Liver (tissue), 9 donors: ENCODE results near the gene HMX1. TPM values are rescaled to one million over a fixed set of nuclear protein-coding genes. Genes with fewer than 3 reads are reported as not detected.

Source experiments
- DNase-seq: peaks from one replicate; pipeline ENCODE4 v3.0.0-alpha.2; 2017; ENCODE audit warnings: low spot score
- H3K27ac ChIP-seq, 2 donors: one replicate each; pipeline ENCODE4 v1.7.0; 2013; ENCODE audit warnings: inconsistent platforms in 2 of 2, low read length in 2 of 2, control low read depth in 1 of 2, low read depth in 1 of 2, mild to moderate bottlenecking in 1 of 2
- H3K27me3 ChIP-seq, 4 donors: one replicate each; pipeline versions ENCODE4 v1.6.1 to v1.7.0; 2013; ENCODE audit warnings: low read length in 3 of 4, inconsistent platforms in 1 of 4, mild to moderate bottlenecking in 1 of 4, moderate library complexity in 1 of 4; ENCODE audit not compliant: control insufficient read depth in 4 of 4, insufficient read depth in 4 of 4
- H3K36me3 ChIP-seq, 4 donors: one replicate each; pipeline versions ENCODE4 v1.6.1 to v1.7.0; 2013; ENCODE audit warnings: low read length in 3 of 4, mild to moderate bottlenecking in 3 of 4, low read depth in 1 of 4, moderate library complexity in 1 of 4; ENCODE audit not compliant: control insufficient read depth in 4 of 4, insufficient read depth in 3 of 4
- H3K4me1 ChIP-seq, 4 donors: one replicate each; pipeline versions ENCODE4 v1.6.1 to v1.7.0; 2013; ENCODE audit warnings: low read length in 3 of 4, mild to moderate bottlenecking in 3 of 4, moderate library complexity in 1 of 4; ENCODE audit not compliant: control insufficient read depth in 4 of 4, insufficient read depth in 4 of 4
- H3K4me3 ChIP-seq, 3 donors: one replicate each; pipeline versions ENCODE4 v1.6.1 to v1.7.0; 2013; ENCODE audit warnings: low read length in 3 of 3, control low read depth in 1 of 3, low read depth in 1 of 3, mild to moderate bottlenecking in 1 of 3
- H3K9ac ChIP-seq, 2 donors: one replicate each; pipeline ENCODE4 v1.7.0; 2013; ENCODE audit warnings: low read length in 2 of 2, mild to moderate bottlenecking in 2 of 2, moderate library complexity in 2 of 2, control low read depth in 1 of 2, low read depth in 1 of 2
- H3K9me3 ChIP-seq, 4 donors: one replicate each; pipeline versions ENCODE4 v1.6.1 to v1.7.0; 2013; ENCODE audit warnings: low read length in 3 of 4; ENCODE audit not compliant: control insufficient read depth in 4 of 4
- ATF3 ChIP-seq: IDR thresholded peaks from 2 replicates; pipeline ENCODE4 v1.6.1; 2016; ENCODE audit warnings: antibody characterized with exemption
- EGR1 ChIP-seq, 2 donors: IDR thresholded peaks; 2 replicates each; pipeline ENCODE4 v1.6.1; 2016 to 2018; ENCODE audit warnings: antibody characterized with exemption in 2 of 2, low read depth in 2 of 2
- FOXA1 ChIP-seq: IDR thresholded peaks from 2 replicates; pipeline ENCODE4 v1.6.1; 2016; ENCODE audit warnings: antibody characterized with exemption
- GABPA ChIP-seq, 2 donors: IDR thresholded peaks in 1 of 2; conservative IDR thresholded peaks in 1 of 2; 2 replicates each; pipeline ENCODE4 v1.6.1; 2016; ENCODE audit warnings: antibody characterized with exemption in 2 of 2, mild to moderate bottlenecking in 1 of 2, moderate library complexity in 1 of 2
- HNF4A ChIP-seq, 2 donors: conservative IDR thresholded peaks; 2 replicates each; pipeline ENCODE4 v1.6.1; 2016; ENCODE audit warnings: antibody characterized with exemption in 2 of 2, mild to moderate bottlenecking in 2 of 2
- JUND ChIP-seq, 2 donors: IDR thresholded peaks; 2 replicates each; pipeline ENCODE4 v1.6.1; 2016; ENCODE audit warnings: antibody characterized with exemption in 2 of 2
- RAD21 ChIP-seq, 2 donors: IDR thresholded peaks; 2 replicates each; pipeline ENCODE4 v1.6.1; 2016; ENCODE audit warnings: antibody characterized with exemption in 2 of 2, mild to moderate bottlenecking in 2 of 2
- RXRA ChIP-seq, 2 donors: IDR thresholded peaks; 2 replicates each; pipeline ENCODE4 v1.6.1; 2017 to 2018; ENCODE audit warnings: antibody characterized with exemption in 2 of 2, mild to moderate bottlenecking in 1 of 2
- TAF1 ChIP-seq: conservative IDR thresholded peaks from 2 replicates; pipeline ENCODE4 v1.6.1; 2016; ENCODE audit warnings: antibody characterized with exemption, mild to moderate bottlenecking
- WGBS: extraction: QIAGEN DNeasy Blood & Tissue Kit; methylation state at CpG from one replicate; pipeline ENCODE4 v1.1.7; 2013; 5-methylcytosine and 5-hydroxymethylcytosine counted together
- polyA plus RNA-seq, 2 donors: library from polyadenylated mRNA; stranded (reverse) in 1 of 2; unstranded in 1 of 2; fragments of 200-250 nt in 1 of 2; fragments of >200 nt in 1 of 2; fragmentation: Nextera tagmentation in 1 of 2; extraction: Ambion mirVana in 1 of 2; gene quantifications; one replicate each; pipeline versions ENCODE4 v1.2.1 to v1.2.3, GENCODE V29; 2013 to 2015
- total RNA-seq, 2 donors: library from RNA; depleted of rRNA; stranded (reverse); fragments of >200 nt; gene quantifications; one replicate each; pipeline ENCODE4 v1.2.3, GENCODE V29; 2014
- TF ChIP-seq, protein P1 (sequence below): fragments of 150-350 bp; IDR thresholded peaks from 2 replicates; pipeline ENCODE4 v1.5.1; 2017; ENCODE audit warnings: improper control_type of control experiment, low read depth, low read length; ENCODE audit not compliant: missing input control
- TF ChIP-seq, protein P2 (sequence below): IDR thresholded peaks from 2 replicates; pipeline ENCODE4 v1.6.1; 2016; ENCODE audit warnings: antibody characterized with exemption
- TF ChIP-seq, protein P3 (sequence below): IDR thresholded peaks from 2 replicates; pipeline ENCODE4 v1.6.1; 2016; ENCODE audit warnings: antibody characterized with exemption
- TF ChIP-seq, protein P4 (sequence below): IDR thresholded peaks from 2 replicates; pipeline ENCODE4 v1.6.1; 2016; ENCODE audit warnings: antibody characterized with exemption, mild to moderate bottlenecking
- donor health status: healthy.
- donor health status: healthy.
- donor health status: healthy.
- donor health status: healthy.
- donor health status: healthy.

HMX1 gene
- total and polyA plus RNA-seq, 4 donors, result not detected

GRCh38 chr4:8847764-8848163 is 23.9 kb downstream of the HMX1 start:
- TF ChIP-seq TAF1, result no peak
- no peak for TF ChIP-seq FOXA1
- TF ChIP-seq, protein P1, sequence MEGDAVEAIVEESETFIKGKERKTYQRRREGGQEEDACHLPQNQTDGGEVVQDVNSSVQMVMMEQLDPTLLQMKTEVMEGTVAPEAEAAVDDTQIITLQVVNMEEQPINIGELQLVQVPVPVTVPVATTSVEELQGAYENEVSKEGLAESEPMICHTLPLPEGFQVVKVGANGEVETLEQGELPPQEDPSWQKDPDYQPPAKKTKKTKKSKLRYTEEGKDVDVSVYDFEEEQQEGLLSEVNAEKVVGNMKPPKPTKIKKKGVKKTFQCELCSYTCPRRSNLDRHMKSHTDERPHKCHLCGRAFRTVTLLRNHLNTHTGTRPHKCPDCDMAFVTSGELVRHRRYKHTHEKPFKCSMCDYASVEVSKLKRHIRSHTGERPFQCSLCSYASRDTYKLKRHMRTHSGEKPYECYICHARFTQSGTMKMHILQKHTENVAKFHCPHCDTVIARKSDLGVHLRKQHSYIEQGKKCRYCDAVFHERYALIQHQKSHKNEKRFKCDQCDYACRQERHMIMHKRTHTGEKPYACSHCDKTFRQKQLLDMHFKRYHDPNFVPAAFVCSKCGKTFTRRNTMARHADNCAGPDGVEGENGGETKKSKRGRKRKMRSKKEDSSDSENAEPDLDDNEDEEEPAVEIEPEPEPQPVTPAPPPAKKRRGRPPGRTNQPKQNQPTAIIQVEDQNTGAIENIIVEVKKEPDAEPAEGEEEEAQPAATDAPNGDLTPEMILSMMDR, result no peak
- no peak for TF ChIP-seq EGR1 (IDR thresholded peaks at IDR 0.05; ENCODE audit: low read depth in 2 of 2)
- TF ChIP-seq RAD21 (IDR thresholded peaks at IDR 0.05), result no peak
- TF ChIP-seq GABPA (IDR thresholded peaks at IDR 0.05 in 1 of 2, conservative IDR thresholded peaks at IDR 0.05 in 1 of 2), result no peak
- TF ChIP-seq, protein P2, sequence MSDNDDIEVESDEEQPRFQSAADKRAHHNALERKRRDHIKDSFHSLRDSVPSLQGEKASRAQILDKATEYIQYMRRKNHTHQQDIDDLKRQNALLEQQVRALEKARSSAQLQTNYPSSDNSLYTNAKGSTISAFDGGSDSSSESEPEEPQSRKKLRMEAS, result no peak
- TF ChIP-seq, protein P3, sequence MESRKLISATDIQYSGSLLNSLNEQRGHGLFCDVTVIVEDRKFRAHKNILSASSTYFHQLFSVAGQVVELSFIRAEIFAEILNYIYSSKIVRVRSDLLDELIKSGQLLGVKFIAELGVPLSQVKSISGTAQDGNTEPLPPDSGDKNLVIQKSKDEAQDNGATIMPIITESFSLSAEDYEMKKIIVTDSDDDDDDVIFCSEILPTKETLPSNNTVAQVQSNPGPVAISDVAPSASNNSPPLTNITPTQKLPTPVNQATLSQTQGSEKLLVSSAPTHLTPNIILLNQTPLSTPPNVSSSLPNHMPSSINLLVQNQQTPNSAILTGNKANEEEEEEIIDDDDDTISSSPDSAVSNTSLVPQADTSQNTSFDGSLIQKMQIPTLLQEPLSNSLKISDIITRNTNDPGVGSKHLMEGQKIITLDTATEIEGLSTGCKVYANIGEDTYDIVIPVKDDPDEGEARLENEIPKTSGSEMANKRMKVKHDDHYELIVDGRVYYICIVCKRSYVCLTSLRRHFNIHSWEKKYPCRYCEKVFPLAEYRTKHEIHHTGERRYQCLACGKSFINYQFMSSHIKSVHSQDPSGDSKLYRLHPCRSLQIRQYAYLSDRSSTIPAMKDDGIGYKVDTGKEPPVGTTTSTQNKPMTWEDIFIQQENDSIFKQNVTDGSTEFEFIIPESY, result no peak
- no peak for TF ChIP-seq JUND (IDR thresholded peaks at IDR 0.05)
- TF ChIP-seq HNF4A (conservative IDR thresholded peaks at IDR 0.05), result no peak
- no peak for TF ChIP-seq ATF3
- DNase-seq, result no peak
- WGBS, result 6% methylated on average over 10 of the region's 10 CpGs

GRCh38 chr4:8847331-8847730 is 24.3 kb downstream of the HMX1 start:
- Histone ChIP-seq H3K27ac (no peak overlapping the region), H3K9ac (no peak overlapping the region), H3K4me3 (no peak overlapping the region), H3K36me3 (no peaks in the 10 kb centered on the region), H3K4me1 (no peaks in the 10 kb centered on the region), H3K27me3 (peaks cover 0 to 11% (median 2%) of the 10 kb centered on the region in 4 donors), H3K9me3 (peaks cover 0 to 4% (median 2%) of the 10 kb centered on the region in 4 donors)
- DNase-seq, result no peak
- TF ChIP-seq, protein P4, sequence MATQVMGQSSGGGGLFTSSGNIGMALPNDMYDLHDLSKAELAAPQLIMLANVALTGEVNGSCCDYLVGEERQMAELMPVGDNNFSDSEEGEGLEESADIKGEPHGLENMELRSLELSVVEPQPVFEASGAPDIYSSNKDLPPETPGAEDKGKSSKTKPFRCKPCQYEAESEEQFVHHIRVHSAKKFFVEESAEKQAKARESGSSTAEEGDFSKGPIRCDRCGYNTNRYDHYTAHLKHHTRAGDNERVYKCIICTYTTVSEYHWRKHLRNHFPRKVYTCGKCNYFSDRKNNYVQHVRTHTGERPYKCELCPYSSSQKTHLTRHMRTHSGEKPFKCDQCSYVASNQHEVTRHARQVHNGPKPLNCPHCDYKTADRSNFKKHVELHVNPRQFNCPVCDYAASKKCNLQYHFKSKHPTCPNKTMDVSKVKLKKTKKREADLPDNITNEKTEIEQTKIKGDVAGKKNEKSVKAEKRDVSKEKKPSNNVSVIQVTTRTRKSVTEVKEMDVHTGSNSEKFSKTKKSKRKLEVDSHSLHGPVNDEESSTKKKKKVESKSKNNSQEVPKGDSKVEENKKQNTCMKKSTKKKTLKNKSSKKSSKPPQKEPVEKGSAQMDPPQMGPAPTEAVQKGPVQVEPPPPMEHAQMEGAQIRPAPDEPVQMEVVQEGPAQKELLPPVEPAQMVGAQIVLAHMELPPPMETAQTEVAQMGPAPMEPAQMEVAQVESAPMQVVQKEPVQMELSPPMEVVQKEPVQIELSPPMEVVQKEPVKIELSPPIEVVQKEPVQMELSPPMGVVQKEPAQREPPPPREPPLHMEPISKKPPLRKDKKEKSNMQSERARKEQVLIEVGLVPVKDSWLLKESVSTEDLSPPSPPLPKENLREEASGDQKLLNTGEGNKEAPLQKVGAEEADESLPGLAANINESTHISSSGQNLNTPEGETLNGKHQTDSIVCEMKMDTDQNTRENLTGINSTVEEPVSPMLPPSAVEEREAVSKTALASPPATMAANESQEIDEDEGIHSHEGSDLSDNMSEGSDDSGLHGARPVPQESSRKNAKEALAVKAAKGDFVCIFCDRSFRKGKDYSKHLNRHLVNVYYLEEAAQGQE, result no peak
- TF ChIP-seq JUND (IDR thresholded peaks at IDR 0.05), result no peak
- TF ChIP-seq GABPA (IDR thresholded peaks at IDR 0.05 in 1 of 2, conservative IDR thresholded peaks at IDR 0.05 in 1 of 2), result no peak
- TF ChIP-seq FOXA1, result no peak
- no peak for TF ChIP-seq TAF1
- no peak for TF ChIP-seq RAD21 (IDR thresholded peaks at IDR 0.05)
- TF ChIP-seq EGR1 (IDR thresholded peaks at IDR 0.05; ENCODE audit: low read depth in 2 of 2), result no peak
- TF ChIP-seq RXRA (IDR thresholded peaks at IDR 0.05), result no peak
- WGBS, result 76% methylated on average over 12 of the region's 12 CpGs

More at GRCh38 chr4:8847764-8848163, 23.9 kb downstream of the HMX1 start:
- Histone ChIP-seq H3K27me3 (peaks cover 0 to 13% (median 2%) of the 10 kb centered on the region in 4 donors), H3K9me3 (peaks cover 0 to 7% (median 3%) of the 10 kb centered on the region in 4 donors), H3K4me3 (no peak overlapping the region), H3K9ac (no peak overlapping the region), H3K4me1 (no peaks in the 10 kb centered on the region), H3K27ac (no peak overlapping the region), H3K36me3 (no peaks in the 10 kb centered on the region)
